ENCODE data around the gene RBBP8.

GRCh38 chr18:22930089-22930713 lies 2.9 kb upstream of the RBBP8 start:
- TF ChIP-seq EZH2 (IDR thresholded peaks at IDR 0.05; ENCODE audit: borderline replicate concordance, low read depth, low read length, severe bottlenecking) (no peak), CTCF (IDR thresholded peaks at IDR 0.05; ENCODE audit: extremely low read depth in 1 of 2, insufficient read depth in 1 of 2, low read depth in 1 of 2, low read length in 2 of 2) (peak; percentile 69 to 75)
